Measurements from ENCODE around the gene METAP2.

METAP2 gene

DNA sequence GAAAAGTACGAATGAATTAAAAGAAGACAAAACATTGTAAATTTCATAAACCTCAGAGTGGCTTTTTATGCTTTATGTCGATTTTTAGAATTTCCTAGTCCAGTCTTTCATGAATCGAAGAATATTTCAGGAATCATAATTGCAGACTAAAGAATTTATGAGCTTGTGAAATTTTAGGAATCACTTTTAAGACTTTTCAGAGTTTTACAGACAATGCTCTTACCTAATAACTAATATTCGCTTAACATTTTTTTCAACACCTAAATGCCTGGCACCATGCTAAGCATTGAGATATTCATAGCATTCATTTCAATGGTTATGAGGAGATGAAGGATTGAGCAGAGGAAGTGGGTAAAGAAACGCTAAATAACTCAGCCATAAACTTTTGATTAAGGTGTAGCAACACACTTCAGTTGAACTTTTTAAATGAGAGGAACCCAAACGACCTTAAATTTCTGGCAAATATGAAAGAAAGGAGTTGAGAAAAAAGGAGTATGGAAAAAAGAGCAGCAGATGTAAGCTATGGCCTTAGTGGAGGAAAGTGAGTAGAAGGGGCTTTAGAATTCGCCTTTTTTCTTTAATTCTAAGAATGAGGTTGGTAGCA is 78.1 kb downstream of the METAP2 start:
- DNase-seq: no peak

DNA sequence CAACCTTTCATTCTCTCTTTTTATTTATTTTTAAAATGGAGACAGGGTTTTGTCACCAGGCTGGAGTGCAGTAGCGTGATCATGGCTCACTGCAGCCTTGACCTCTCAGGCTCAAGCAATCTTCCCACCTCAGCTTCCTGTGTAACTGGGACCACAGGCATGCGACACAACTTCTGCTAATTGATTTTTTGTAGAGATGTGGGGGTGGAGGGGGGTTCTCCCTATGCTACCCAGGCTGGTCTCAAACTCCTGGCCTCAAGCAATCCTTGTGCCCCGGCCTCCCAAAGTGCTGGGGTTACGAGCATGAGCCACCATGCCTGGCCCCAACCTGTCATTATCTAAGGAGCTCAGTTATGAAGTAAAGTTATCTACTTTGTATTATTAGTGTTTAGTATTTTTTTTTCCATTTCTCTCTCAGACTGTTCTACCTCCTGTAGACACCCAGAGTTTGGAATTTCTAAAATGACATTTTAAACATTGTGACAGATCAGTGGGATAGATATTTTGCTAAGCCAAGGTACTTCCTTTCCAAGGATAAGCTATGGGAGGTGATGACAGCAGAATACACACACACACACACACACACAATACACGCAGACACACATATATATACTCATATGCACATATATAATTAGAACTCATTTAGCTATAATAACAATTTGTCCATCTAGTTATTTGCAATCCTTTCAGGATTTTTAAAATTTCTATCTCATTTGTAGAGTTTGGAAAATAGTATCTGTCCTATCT is 79.4 kb downstream of the METAP2 start:
- DNase-seq: no peak

GRCh38 chr12:95554532-95555071 is 80.7 kb downstream of the METAP2 start:
- no peak for DNase-seq

DNA sequence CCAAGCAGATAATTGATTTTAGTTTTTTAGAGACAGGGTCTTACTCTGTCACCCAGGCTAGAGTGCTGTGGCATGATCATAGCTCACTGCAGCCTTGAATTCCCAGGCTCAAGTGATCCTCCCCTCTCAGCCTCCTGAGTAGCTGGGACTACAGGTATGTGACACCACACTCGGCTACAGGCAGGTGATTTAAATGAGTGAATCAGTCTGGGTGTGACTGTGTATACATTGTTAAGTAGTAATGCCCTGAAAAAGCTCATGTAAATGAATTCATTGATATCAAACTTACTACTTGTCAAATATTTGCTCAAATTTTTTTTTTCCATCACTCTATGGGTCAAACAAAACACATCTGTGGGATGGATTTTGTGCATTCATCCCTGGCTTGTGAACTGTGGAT is 83.7 kb downstream of the METAP2 start:
- DNase-seq: no peak

All from NCI-H2227 treated with DMSO at 0.1 percent for 48 hours (cell line).